ENCODE data around the gene UTP15. TPM values are rescaled to one million over a fixed set of nuclear protein-coding genes. Genes with fewer than 3 reads are reported as not detected.

Gene UTP15
- total RNA-seq, 1 experiment from 2014 or later, result 27.6 TPM

- Histone ChIP-seq H3K4me1 (ENCODE audit: insufficient read depth, low read length) (peaks cover 30% of the 10 kb centered on the region), H3K4me3 (ENCODE audit: low read length) (peak within 1 kb of the TSS; percentile 96), H3K27ac (ENCODE audit: low read length) (peak within 1 kb of the TSS; percentile 66), H3K9me2 (replicated peaks; ENCODE audit: low read length) (0 out of 2 replicates have a peak, but pooled peaks cover 3% of the 10 kb centered on the region), H3K36me3 (ENCODE audit: low read depth, low read length) (no peaks in the 10 kb centered on the region), H3K4me2 (ENCODE audit: low read length) (peak within 1 kb of the TSS; percentile 87), H3F3A (ENCODE audit: low read length, unreplicated experiment) (no peaks in the 10 kb centered on the region), H3K9me3 (ENCODE audit: low read length) (no peaks in the 10 kb centered on the region), H2AFZ (ENCODE audit: low read length) (peak within 1 kb of the TSS; percentile 86), H3K79me2 (ENCODE audit: low read length) (peaks cover 52% of the 10 kb centered on the region), H3K27me3 (ENCODE audit: low read length) (no peaks in the 10 kb centered on the region), H4K20me1 (ENCODE audit: low read length) (no peaks in the 10 kb centered on the region), H3K9ac (ENCODE audit: low read length) (peak within 1 kb of the TSS; percentile 77)
- ChIA-PET POLR2A (ENCODE audit: unreplicated experiment) (interaction anchor here (0.7 kb wide), 1 partner anchor 189 kb away, joined by 3 read pairs; no protein-coding TSS in a partner anchor), CTCF (no interaction called here)
- TF ChIP-seq EZH2phosphoT487 (IDR thresholded peaks at IDR 0.05; ENCODE audit: borderline replicate concordance, low read length) (no peak), CTCF (conservative IDR thresholded peaks at IDR 0.05; ENCODE audit: low read depth, low read length) (no peak), EZH2 (IDR thresholded peaks at IDR 0.05; ENCODE audit: low read length, unreplicated experiment) (no peak)
- intact Hi-C loops (cut with micrococcal nuclease), result loop anchor here (10.0 kb wide), 1 partner anchor 69 kb away; no protein-coding TSS in a partner anchor
- BruUV-seq (replicated peaks), result no TSS peak
- DNase-seq (peak; percentile 80), ATAC-seq (peak; percentile 84)
These were observed 60.6 kb downstream of the UTP15 start, which contains the start of gene ARHGEF28 for GRCh38 chr5:73625944-73626811. ARHGEF28 (plus strand) TSS chr5:73626196; CDS start chr5:73684852, 58,656 bp downstream.

GRCh38 chr5:73626814-73627313 lies 61.3 kb downstream of the UTP15 start:
- H3K4me1 ChIP-seq (ENCODE audit: insufficient read depth, low read length), result peaks cover 30% of the 10 kb centered on the region
- H3F3A ChIP-seq (ENCODE audit: low read length, unreplicated experiment), result no peaks in the 10 kb centered on the region
- DNase-seq (no peak), ATAC-seq (no peak)
- H2AFZ ChIP-seq (ENCODE audit: low read length), result peak overlapping the region; percentile 86
- ChIA-PET CTCF (no interaction called here), POLR2A (ENCODE audit: unreplicated experiment) (no interaction called here)
- H3K27ac ChIP-seq (ENCODE audit: low read length), result no peak overlapping the region
- H4K20me1 ChIP-seq (ENCODE audit: low read length), result no peaks in the 10 kb centered on the region
- peak overlapping the region; percentile 96 for H3K4me3 ChIP-seq (ENCODE audit: low read length)
- H3K9me3 ChIP-seq (ENCODE audit: low read length), result no peaks in the 10 kb centered on the region
- no peaks in the 10 kb centered on the region for H3K27me3 ChIP-seq (ENCODE audit: low read length)
- H3K4me2 ChIP-seq (ENCODE audit: low read length), result peak overlapping the region; percentile 87
- H3K79me2 ChIP-seq (ENCODE audit: low read length), result peaks cover 58% of the 10 kb centered on the region
- 0 out of 2 replicates have a peak, but pooled peaks cover 3% of the 10 kb centered on the region for H3K9me2 ChIP-seq (replicated peaks; ENCODE audit: low read length)
- TSS peak; percentile 51 for BruUV-seq (replicated peaks)
- H3K36me3 ChIP-seq (ENCODE audit: low read depth, low read length), result no peaks in the 10 kb centered on the region
- no peak for TF ChIP-seq CTCF (conservative IDR thresholded peaks at IDR 0.05; ENCODE audit: low read depth, low read length)
- no peak for TF ChIP-seq EZH2phosphoT487 (IDR thresholded peaks at IDR 0.05; ENCODE audit: borderline replicate concordance, low read length)
- TF ChIP-seq EZH2 (IDR thresholded peaks at IDR 0.05; ENCODE audit: low read length, unreplicated experiment), result no peak
- intact Hi-C loops (cut with micrococcal nuclease), result loop anchor here (10.0 kb wide), 1 partner anchor 68 kb away; no protein-coding TSS in a partner anchor
- H3K9ac ChIP-seq (ENCODE audit: low read length), result peak overlapping the region; percentile 77
